ENCODE data around the gene PBX3.

Gene PBX3

GRCh38 chr9:125911861-125912644 lies 164.9 kb downstream of the PBX3 start:
- DNase-seq = no peak

GRCh38 chr9:125912667-125913066 lies 165.5 kb downstream of the PBX3 start:
- DNase-seq = no peak

DNA sequence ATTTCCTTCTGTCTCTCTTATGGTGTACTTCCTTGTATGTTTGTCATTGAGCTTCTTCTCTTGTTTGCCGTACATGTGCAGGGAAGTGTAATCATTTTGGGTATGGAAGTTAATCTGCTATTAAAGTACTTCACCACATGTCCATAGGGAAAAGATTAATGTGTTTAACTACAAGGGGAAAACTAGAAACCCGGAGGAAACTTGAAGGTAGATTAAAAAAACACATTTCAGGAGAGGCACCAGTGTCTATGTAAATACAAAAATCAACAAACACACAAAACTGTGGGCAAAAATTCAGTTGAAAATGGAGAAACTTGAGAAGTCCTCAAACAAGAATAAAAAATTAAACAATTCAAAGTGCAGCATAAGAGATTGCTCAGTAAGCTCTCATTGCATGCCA lies 166.4 kb downstream of the PBX3 start:
- no peak for DNase-seq

DNA sequence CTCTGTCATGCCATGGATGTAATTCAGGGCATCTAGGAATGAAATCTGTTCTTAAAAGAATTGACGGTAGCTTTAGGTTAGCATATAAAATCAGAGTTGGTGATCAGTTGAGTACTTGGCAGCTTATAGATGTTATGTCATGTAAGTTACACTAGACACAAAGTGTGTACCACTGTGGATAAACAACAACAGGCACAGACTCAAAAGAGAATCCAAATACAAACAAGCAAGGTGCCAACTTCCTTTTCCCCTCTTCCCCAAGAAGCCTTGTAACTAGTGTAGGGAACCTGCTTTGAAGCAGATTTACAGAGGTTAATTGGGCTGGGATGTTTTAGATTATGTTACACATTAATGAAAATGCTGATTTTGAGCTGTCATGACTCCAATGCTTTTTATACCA lies 167.2 kb downstream of the PBX3 start:
- no peak for DNase-seq

- no peak for DNase-seq
These were observed 168.4 kb downstream of the PBX3 start for GRCh38 chr9:125915606-125916005.

- no peak for DNase-seq
These were observed 172.4 kb downstream of the PBX3 start for GRCh38 chr9:125919565-125919964.

GRCh38 chr9:125920402-125920801 lies 173.2 kb downstream of the PBX3 start:
- DNase-seq = no peak

DNA sequence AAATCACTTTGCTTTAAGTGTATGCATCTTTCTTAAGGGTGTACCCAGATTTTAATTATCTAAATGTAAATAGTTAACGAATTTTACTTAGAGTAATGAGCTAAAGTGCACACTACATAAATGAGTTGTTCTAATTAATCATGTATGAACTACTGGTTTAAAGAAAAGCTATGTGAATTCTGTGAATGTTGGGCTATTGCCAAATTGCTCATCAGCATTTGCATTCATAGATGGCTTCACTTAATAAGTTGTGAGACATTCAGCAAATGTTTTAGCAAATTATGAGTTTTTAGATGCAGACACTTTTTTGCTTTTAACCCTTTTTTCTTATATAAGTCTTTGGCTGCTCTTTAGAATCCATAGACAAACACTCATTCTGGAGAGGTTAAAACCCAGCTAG lies 175.7 kb downstream of the PBX3 start:
- no peak for DNase-seq

DNA sequence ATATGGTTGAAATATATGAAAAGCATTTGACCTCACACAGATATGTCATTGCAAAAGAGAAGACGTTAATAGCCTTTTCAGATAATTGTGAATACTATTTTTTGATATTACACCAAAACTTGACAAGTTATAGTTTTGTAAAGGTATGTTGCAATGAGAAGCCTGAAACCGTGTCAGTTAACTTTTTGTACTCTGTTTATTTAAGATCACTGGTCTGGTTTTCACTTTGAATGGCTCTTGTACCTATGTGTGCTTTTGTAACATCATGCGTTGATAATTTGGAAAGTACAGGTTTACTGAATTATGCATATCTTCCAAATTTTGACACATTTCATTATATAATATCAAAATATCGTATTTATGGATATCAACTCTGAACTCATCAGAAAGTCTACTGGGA lies 177.2 kb downstream of the PBX3 start:
- no peak for DNase-seq

- DNase-seq = no peak
These were observed 179.8 kb downstream of the PBX3 start for GRCh38 chr9:125926936-125927335.

GRCh38 chr9:125929846-125930245 lies 182.7 kb downstream of the PBX3 start:
- no peak for DNase-seq

- DNase-seq = no peak
These were observed 184.0 kb downstream of the PBX3 start for GRCh38 chr9:125931211-125931610.

DNA sequence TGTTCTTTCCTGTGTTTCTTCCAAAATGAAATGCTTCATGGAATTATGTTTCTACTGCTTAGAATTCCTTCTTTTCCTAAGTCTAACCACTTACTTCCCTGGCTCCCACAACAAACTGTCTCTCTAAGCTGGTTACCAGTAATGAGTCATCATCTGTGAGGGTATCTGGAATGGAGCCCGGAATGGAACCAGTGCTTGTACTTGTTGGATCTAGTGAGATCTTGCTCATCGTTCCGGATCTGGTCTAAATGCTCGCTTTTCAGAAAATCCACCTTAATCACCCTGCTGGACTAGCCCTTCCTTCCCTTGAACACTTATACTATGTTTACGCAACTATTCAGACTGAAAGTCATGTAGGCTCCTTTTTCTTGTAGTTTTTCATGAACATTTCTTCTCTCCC lies 184.8 kb downstream of the PBX3 start:
- DNase-seq = no peak

GRCh38 chr9:125932746-125933455 lies 185.7 kb downstream of the PBX3 start:
- no peak for DNase-seq

DNA sequence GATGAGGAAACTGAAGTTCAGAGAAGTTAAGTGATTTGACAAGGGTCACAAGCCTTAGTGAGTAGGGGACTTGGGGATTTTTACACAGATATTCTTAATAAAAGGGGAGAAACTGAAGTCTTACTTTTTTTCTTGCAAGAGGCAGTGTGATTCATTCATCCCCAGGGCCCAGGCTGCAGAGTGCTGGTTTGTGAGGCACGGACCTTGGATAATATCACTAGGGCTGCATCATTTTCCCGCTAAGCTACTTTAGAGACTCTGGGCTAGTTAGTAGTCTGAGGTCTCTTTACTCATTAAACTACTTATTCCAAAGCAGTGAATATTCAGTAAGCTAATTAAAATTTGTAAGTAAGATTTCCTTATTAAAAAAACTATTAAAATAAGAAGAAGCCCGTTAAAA lies 195.0 kb downstream of the PBX3 start:
- no peak for DNase-seq

DNA sequence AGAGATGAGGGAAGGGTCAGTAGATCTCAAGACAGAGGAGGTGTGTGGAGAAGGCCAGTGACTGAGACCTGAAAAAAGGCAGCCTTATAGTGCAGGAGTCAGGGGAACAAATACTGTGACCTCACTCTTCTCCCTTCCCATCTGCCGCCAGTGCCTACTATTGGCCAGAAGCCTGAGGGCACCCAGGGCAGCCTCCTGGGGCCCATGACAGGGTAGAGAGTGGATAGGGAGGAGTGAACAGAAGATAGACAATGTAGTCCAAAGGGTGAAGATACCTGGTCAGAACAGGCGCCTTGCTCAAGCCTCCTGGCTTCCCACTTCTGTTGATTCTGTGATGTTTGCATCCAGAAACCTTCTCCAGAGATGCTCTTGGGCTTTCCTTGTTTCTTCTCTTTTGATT lies 196.7 kb downstream of the PBX3 start:
- no peak for DNase-seq

DNA sequence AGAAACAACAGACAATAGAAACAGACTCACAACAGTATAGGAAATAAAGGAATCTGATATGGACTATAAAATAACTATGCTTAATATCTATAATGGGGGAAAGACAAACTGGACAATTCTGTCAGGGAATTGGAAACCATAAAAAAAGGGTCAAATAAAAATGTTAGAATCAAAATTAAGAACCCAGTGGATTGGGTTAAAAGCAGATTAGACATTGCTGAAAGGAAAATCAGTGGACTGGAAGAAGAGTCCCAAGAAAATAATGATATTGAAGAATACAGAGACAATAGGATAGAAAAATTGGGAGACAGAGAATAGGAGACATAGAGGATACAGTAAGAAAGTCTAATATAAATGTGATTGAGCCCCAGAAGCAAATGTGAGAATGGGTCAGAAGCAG lies 199.2 kb downstream of the PBX3 start:
- no peak for DNase-seq

- DNase-seq = no peak
These were observed 201.9 kb downstream of the PBX3 start for GRCh38 chr9:125948887-125949596.

GRCh38 chr9:125949703-125950460 lies 202.7 kb downstream of the PBX3 start:
- DNase-seq = no peak

- no peak for DNase-seq
These were observed 203.8 kb downstream of the PBX3 start for GRCh38 chr9:125950880-125951471.

GRCh38 chr9:125953314-125954019 lies 206.3 kb downstream of the PBX3 start:
- DNase-seq = no peak

- DNase-seq = no peak
These were observed 208.9 kb downstream of the PBX3 start for GRCh38 chr9:125956102-125956501.

Measured in stimulated activated naive CD4-positive, alpha-beta T cell treated with Interleukin-2 at 50 U/mL for 16 hours (primary cell).